ENCODE measurements around the gene ZHX3. TPM values are rescaled to one million over a fixed set of nuclear protein-coding genes. Genes with fewer than 3 reads are reported as not detected.

Gene ZHX3
- total RNA-seq, 2 donors from 2014 or later, result 6.9 to 9.6 TPM

DNA sequence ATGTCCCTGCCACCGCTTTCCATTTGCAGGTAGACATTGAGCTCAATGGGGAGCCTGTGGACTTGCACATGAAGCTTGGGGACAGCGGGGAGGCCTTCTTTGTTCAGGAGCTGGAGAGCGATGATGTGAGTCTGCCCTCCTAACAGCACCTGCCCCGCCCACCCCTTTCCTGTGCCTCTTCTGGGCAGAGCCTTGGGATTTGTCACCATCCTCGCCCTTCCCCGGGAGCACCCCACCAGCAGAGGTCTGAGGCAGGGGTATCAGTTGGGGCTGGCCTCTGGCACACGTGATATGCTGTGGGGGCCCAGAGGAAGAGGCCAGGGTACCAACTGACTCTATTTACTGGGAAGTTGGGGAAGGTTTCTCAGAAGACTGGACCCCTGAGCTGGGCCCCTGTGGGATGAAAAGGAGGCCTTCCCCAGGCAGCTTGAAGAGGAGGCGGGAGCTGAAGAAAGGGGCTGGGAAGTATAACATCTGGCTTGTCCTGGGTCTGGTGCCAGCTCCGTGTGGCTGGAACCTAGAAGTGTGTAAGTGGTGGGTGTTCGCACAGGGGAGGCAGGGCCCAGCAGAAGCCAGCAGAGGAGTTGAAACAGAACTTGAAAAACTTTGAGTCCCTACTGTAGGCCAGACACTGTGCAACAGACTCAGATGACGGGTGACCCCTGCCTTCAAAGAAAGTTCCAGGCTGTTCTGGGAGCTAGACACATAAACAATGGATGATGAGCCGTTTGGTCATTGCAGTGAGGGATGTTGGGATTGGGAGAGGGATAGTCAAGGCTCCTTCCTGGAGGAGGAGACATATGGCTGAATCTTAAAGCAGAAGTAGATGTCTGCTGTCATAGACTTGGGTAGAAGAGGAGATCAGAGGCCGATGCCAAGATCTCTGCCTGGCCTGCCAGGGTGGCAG, 30.2 kb upstream of the ZHX3 start:
- no peak overlapping the region for H3K27ac Mint-ChIP-seq
- no peaks in the 10 kb centered on the region for H3K9me3 Mint-ChIP-seq
- H3K36me3 Mint-ChIP-seq (ENCODE audit: low read depth), result no peaks in the 10 kb centered on the region
- H3K27me3 Mint-ChIP-seq, result no peaks in the 10 kb centered on the region
- H3K4me1 Mint-ChIP-seq, result no peaks in the 10 kb centered on the region
- ATAC-seq (replicated peaks), result no peak
- H3K4me3 Mint-ChIP-seq, result no peak overlapping the region

DNA sequence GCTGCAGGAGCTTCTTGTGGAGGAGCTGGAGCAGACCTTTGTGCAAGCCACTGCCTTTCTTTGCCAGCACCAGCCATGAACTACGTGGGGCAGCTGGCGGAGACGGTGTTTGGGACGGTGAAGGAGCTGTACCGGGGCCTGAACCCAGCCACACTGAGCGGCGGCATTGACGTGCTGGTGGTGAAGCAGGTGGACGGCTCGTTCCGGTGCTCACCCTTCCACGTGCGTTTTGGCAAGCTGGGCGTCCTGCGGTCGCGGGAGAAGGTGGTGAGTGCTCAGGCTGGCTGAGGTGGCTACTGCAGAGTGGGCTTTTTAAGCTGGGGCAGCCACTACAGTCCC, 28.2 kb upstream of the ZHX3 start:
- Mint-ChIP-seq H3K9me3 (no peaks in the 10 kb centered on the region), H3K27me3 (no peaks in the 10 kb centered on the region), H3K4me3 (no peak overlapping the region), H3K4me1 (no peaks in the 10 kb centered on the region), H3K27ac (no peak overlapping the region), H3K36me3 (ENCODE audit: low read depth) (no peaks in the 10 kb centered on the region)
- no peak for ATAC-seq (replicated peaks)

DNA sequence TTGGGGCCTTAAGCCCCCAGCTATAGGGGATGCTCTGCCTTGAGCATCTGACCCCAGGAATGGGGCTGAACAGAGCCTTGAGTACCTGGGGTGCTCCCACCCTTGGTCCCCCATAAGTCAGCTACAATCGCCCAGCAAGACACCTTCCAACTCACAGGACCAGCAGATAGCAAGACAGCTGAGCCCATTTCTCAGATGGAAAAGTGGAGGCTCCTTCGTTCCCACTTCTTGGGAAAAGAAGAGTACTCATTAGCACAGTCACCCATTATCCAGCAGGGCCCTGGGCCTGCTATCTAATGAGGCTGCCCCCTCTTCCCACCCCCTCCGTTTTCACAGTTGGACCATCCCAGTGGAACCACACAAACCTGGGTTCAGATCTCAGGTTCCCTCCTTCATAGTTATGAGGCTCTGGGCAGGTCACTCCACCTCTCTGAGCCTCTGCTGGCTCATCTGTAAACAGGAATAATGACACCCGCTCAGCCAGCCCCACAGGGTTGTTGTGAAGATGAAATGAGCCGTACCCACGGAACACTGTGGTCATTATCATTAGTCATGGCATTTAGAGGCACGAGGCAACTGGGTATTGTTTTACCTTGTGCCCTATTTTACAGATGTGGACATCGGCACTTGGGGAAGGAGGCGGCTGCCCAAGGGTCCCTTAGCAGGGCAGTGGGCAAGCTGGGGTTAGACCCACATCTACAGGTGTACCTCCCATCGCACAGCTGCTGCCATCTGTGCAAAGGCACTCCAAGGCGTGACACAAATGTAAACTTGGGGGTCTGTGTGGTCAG, 27.6 kb upstream of the ZHX3 start:
- no peaks in the 10 kb centered on the region for H3K9me3 Mint-ChIP-seq
- H3K27me3 Mint-ChIP-seq, result no peaks in the 10 kb centered on the region
- no peak for ATAC-seq (replicated peaks)
- no peak overlapping the region for H3K27ac Mint-ChIP-seq
- H3K4me1 Mint-ChIP-seq, result peaks cover 3% of the 10 kb centered on the region
- H3K4me3 Mint-ChIP-seq, result no peak overlapping the region
- no peaks in the 10 kb centered on the region for H3K36me3 Mint-ChIP-seq (ENCODE audit: low read depth)

DNA sequence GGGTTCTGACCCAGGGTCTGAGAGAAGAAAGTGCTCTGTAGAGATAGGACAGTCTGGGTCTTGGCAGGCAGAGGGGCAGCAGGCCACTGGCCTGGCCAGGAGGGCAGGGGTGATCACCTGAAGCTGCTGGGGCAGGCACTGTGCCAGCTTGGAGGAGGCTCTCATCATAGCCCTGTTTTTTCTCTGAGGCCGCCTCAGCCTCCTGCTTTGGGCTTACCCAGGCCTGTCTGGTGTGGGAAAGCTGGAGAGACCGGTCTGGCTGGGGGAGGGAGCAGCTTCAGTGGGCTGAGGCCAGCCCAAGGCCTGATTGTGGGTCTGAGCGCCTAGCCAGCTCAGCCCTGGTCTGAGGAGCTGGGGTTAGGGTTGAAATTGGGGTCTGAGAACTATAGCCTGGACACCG, 26.9 kb upstream of the ZHX3 start:
- Mint-ChIP-seq H3K9me3 (no peaks in the 10 kb centered on the region), H3K36me3 (ENCODE audit: low read depth) (no peaks in the 10 kb centered on the region), H3K27me3 (peaks cover 2% of the 10 kb centered on the region), H3K27ac (no peak overlapping the region), H3K4me3 (no peak overlapping the region), H3K4me1 (peaks cover 10% of the 10 kb centered on the region)
- no peak for ATAC-seq (replicated peaks)

- H3K9me3 Mint-ChIP-seq, result no peaks in the 10 kb centered on the region
- H3K27ac Mint-ChIP-seq, result peak overlapping the region; percentile 61
- no peak for ATAC-seq (replicated peaks)
- H3K4me3 Mint-ChIP-seq, result no peak overlapping the region
- H3K4me1 Mint-ChIP-seq, result peaks cover 11% of the 10 kb centered on the region
- no peaks in the 10 kb centered on the region for H3K36me3 Mint-ChIP-seq (ENCODE audit: low read depth)
- H3K27me3 Mint-ChIP-seq, result peaks cover 3% of the 10 kb centered on the region
These were observed 25.2 kb upstream of the ZHX3 start for GRCh38 chr20:41342474-41343464.

DNA sequence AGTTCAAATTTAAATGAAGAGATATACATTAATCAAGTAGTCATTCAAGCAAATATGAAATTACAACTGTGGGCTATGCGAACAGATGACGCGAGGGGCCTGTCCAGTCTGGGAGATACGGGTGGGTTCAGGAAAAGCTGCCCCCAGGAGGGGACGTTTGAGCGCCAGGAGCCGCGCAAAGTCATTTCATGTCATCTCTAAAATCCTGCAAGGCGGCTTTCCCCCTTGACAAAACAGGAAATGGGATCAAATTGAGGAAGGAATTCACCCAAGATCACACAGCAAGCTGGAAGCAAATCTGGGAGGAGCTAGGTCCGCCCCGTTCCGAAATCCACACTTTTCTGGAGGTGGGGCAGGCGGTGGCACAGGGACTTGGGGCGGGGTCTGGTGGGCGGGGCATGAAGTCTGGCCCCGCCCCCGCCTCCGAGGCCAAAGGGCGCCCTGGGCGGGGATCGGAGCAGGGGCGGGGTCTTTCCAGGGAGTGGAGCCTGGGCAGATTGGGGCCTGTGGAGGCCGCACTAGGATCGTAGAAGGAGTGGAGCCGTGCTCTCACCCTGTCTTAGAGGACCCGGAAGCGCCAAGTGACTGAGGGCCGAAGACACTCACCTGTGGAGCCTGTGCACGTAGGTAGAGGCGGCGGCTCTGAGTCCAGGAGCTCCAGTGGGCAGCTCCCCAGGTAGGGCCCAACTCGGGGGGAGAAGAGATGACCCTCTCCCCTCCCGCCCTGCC, 23.0 kb upstream of the ZHX3 start, which contains the start of gene LPIN3:
Gene LPIN3, plus strand, starts transcription at position 495 of the 729 bp plus-strand sequence. CDS start 4,983 bp downstream, outside the sequence.
- peaks cover 5% of the 10 kb centered on the region for H3K27me3 Mint-ChIP-seq
- no peaks in the 10 kb centered on the region for H3K36me3 Mint-ChIP-seq (ENCODE audit: low read depth)
- peaks cover 11% of the 10 kb centered on the region for H3K4me1 Mint-ChIP-seq
- peak within 1 kb of the TSS; percentile 95 for H3K4me3 Mint-ChIP-seq
- ATAC-seq (replicated peaks), result peak; percentile 85
- peak within 1 kb of the TSS; percentile 89 for H3K27ac Mint-ChIP-seq
- no peaks in the 10 kb centered on the region for H3K9me3 Mint-ChIP-seq

GRCh38 chr20:41339957-41340326, 22.4 kb upstream of the ZHX3 start:
- no peaks in the 10 kb centered on the region for H3K9me3 Mint-ChIP-seq

GRCh38 chr20:41336711-41337492, 19.4 kb upstream of the ZHX3 start:
- peaks cover 7% of the 10 kb centered on the region for H3K27me3 Mint-ChIP-seq
- no peak for ATAC-seq (replicated peaks)
- H3K4me3 Mint-ChIP-seq, result no peak overlapping the region
- no peaks in the 10 kb centered on the region for H3K36me3 Mint-ChIP-seq (ENCODE audit: low read depth)
- no peak overlapping the region for H3K27ac Mint-ChIP-seq
- H3K9me3 Mint-ChIP-seq, result no peaks in the 10 kb centered on the region
- peaks cover 11% of the 10 kb centered on the region for H3K4me1 Mint-ChIP-seq

More at GRCh38 chr20:41339957-41340326, 22.4 kb upstream of the ZHX3 start:
- no peaks in the 10 kb centered on the region for H3K36me3 Mint-ChIP-seq (ENCODE audit: low read depth)
- peak overlapping the region; percentile 89 for H3K27ac Mint-ChIP-seq
- ATAC-seq (replicated peaks), result peak; percentile 90
- H3K27me3 Mint-ChIP-seq, result peaks cover 7% of the 10 kb centered on the region
- peak overlapping the region; percentile 95 for H3K4me3 Mint-ChIP-seq
- H3K4me1 Mint-ChIP-seq, result peaks cover 11% of the 10 kb centered on the region

DNA sequence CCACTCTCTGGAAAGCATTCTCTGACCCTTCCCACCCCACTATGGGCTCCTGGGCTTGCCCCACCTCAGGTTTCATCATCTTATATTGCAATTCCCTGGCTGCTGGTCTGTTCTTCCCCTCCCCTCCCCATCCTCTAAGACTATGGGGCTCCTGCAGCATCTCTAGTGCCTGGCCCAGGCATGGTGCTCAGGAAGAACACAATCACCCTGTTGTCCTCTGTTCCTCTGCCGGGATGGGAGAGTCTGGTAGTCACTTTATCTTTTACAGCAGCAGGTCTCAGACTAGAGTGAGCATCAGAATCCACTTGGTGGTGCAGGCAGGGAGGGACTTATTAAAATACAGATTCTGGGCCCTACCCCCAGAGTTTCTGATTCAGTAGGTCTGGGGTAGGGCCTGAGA, 18.1 kb upstream of the ZHX3 start:
- ATAC-seq (replicated peaks), result no peak
- H3K27me3 Mint-ChIP-seq, result peaks cover 7% of the 10 kb centered on the region
- H3K4me3 Mint-ChIP-seq, result no peak overlapping the region
- H3K4me1 Mint-ChIP-seq, result peaks cover 11% of the 10 kb centered on the region
- no peaks in the 10 kb centered on the region for H3K36me3 Mint-ChIP-seq (ENCODE audit: low read depth)
- H3K27ac Mint-ChIP-seq, result no peak overlapping the region
- H3K9me3 Mint-ChIP-seq, result no peaks in the 10 kb centered on the region

GRCh38 chr20:41334443-41335421, 17.2 kb upstream of the ZHX3 start:
- Mint-ChIP-seq H3K4me1 (peaks cover 6% of the 10 kb centered on the region), H3K27ac (no peak overlapping the region), H3K4me3 (no peak overlapping the region), H3K9me3 (no peaks in the 10 kb centered on the region), H3K36me3 (ENCODE audit: low read depth) (no peaks in the 10 kb centered on the region), H3K27me3 (peaks cover 7% of the 10 kb centered on the region)
- no peak for ATAC-seq (replicated peaks)

DNA sequence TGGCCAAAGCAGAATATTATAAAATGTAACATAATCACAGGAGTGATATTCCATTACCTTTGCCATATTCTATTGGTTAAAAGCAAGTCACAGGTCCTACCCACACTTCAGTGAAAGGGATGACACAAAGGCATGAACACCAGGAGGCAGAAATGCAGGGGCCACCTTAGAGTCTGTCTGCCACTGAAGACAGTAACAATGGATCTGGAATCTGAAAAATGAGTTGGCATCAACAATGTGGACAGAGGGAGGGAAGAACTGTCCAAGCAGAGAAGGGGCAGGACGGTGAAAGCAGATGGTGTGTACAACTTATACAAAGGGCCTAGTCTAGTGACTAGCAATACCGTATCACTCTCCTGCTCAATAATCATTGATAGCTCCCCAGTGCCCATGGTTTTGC, 16.5 kb upstream of the ZHX3 start:
- ATAC-seq (replicated peaks), result no peak
- Mint-ChIP-seq H3K9me3 (no peaks in the 10 kb centered on the region), H3K36me3 (ENCODE audit: low read depth) (no peaks in the 10 kb centered on the region), H3K4me3 (no peak overlapping the region), H3K4me1 (peaks cover 10% of the 10 kb centered on the region), H3K27ac (no peak overlapping the region), H3K27me3 (peaks cover 4% of the 10 kb centered on the region)

DNA sequence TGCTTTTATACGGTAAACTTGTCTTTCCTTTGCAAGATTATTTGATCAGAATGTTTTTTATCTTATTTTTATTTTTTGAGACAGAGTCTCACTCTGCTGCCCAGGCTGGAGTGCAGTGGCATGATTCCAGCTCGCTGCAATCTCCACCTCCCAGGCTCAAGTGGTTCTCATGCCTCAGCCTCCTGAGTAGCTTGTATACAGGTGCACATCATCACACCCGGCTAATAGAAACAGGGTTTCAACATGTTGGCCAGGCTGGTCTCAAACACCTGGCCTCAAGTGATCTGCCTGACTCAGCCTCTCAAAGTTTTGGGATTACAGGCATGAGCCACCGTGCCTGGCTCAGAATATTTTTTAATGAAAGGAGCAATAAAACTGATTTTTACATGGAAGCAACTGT, 14.2 kb upstream of the ZHX3 start:
- Mint-ChIP-seq H3K27me3 (peaks cover 4% of the 10 kb centered on the region), H3K4me1 (peaks cover 11% of the 10 kb centered on the region), H3K4me3 (no peak overlapping the region), H3K9me3 (no peaks in the 10 kb centered on the region), H3K36me3 (ENCODE audit: low read depth) (no peaks in the 10 kb centered on the region), H3K27ac (no peak overlapping the region)
- no peak for ATAC-seq (replicated peaks)

All from activated T-helper 17 cell treated with anti-CD3 and anti-CD28 coated beads, Interleukin-2, amount 50 U/mL, for 72 hours (primary cell).